Keratinocyte (primary cell): ENCODE measurements around the gene BANK1. TPM values are rescaled to one million over a fixed set of nuclear protein-coding genes. Genes with fewer than 3 reads are reported as not detected.

Experiments used
- DNase-seq: peaks from one replicate; pipeline ENCODE4 v3.0.0-alpha.2; 2011; ENCODE audit warnings: low read depth, missing footprints, low spot score
- FAIRE-seq: peaks from 2 replicates; lab custom pipeline; 2011; peaks lifted over from hg19 to GRCh38; lab: Jason Lieb, UNC
- H2AFZ ChIP-seq: 2 replicates; pipeline ENCODE4 v1.6.0; 2012; ENCODE audit warnings: low read length, control low read depth, inconsistent platforms; ENCODE audit not compliant: control insufficient read depth
- H3K27ac ChIP-seq: 2 replicates; pipeline ENCODE4 v1.5.1; 2011; ENCODE audit warnings: low read length; ENCODE audit not compliant: control insufficient read depth, insufficient read depth
- H3K27me3 ChIP-seq: 3 replicates; pipeline ENCODE4 v1.6.0; 2011; ENCODE audit warnings: low read length; ENCODE audit not compliant: control insufficient read depth, insufficient read depth; ENCODE audit errors: extremely low read depth
- H3K36me3 ChIP-seq, 2 experiments: 2 replicates in 1 of 2; 3 replicates in 1 of 2; pipeline ENCODE4 v1.5.1; 2011; ENCODE audit warnings: low read length in 2 of 2, mild to moderate bottlenecking in 1 of 2; ENCODE audit not compliant: control insufficient read depth in 2 of 2, insufficient read depth in 2 of 2; ENCODE audit errors: extremely low read depth in 1 of 2
- H3K4me1 ChIP-seq: 3 replicates; pipeline ENCODE4 v1.5.1; 2011; ENCODE audit warnings: low read length; ENCODE audit not compliant: control insufficient read depth, insufficient read depth; ENCODE audit errors: extremely low read depth
- H3K4me2 ChIP-seq: 3 replicates; pipeline ENCODE4 v1.6.0; 2011; ENCODE audit warnings: low read depth, low read length; ENCODE audit not compliant: control insufficient read depth, insufficient read depth; ENCODE audit errors: extremely low read depth
- H3K4me3 ChIP-seq, 3 experiments: fragments of 200-600 bp in 1 of 3; sonication (generic) in 1 of 3; 2 replicates in 2 of 3; 3 replicates in 1 of 3; pipeline ENCODE4 v1.5.1; 2011 to 2016; ENCODE audit warnings: low read length in 3 of 3, mild to moderate bottlenecking in 3 of 3, control low read depth in 2 of 3, inconsistent platforms in 1 of 3, low read depth in 1 of 3, mixed read lengths in 1 of 3, mixed run types in 1 of 3, moderate library complexity in 1 of 3; ENCODE audit not compliant: control insufficient read depth in 2 of 3, insufficient read depth in 2 of 3; ENCODE audit errors: extremely low read depth in 1 of 3
- H3K79me2 ChIP-seq: 2 replicates; pipeline ENCODE4 v1.6.0; 2012; ENCODE audit warnings: low read length; ENCODE audit not compliant: control insufficient read depth, insufficient read depth
- H3K9ac ChIP-seq: 3 replicates; pipeline ENCODE4 v1.6.0; 2011; ENCODE audit warnings: low read length; ENCODE audit not compliant: control insufficient read depth, insufficient read depth; ENCODE audit errors: extremely low read depth
- H3K9me1 ChIP-seq: 3 replicates; pipeline ENCODE4 v1.6.0; 2011; ENCODE audit warnings: low read length; ENCODE audit not compliant: control insufficient read depth, insufficient read depth; ENCODE audit errors: extremely low read depth
- H3K9me3 ChIP-seq: 2 replicates; pipeline ENCODE4 v1.5.1; 2012; ENCODE audit warnings: low read depth, low read length; ENCODE audit not compliant: control insufficient read depth
- H4K20me1 ChIP-seq: 3 replicates; pipeline ENCODE4 v1.6.0; 2011; ENCODE audit warnings: low read length; ENCODE audit not compliant: control insufficient read depth, insufficient read depth; ENCODE audit errors: extremely low read depth
- CTCF ChIP-seq, 3 experiments: IDR thresholded peaks in 1 of 3; conservative IDR thresholded peaks in 1 of 3; optimal IDR thresholded peaks in 1 of 3; 2 replicates in 2 of 3; 3 replicates in 1 of 3; pipeline versions ENCODE3 to v1.5.1; 2011; ENCODE audit warnings: low read length in 3 of 3, mild to moderate bottlenecking in 3 of 3, moderate library complexity in 2 of 3, control low read depth in 1 of 3, inconsistent platforms in 1 of 3; ENCODE audit not compliant: insufficient read depth in 2 of 3; ENCODE audit errors: extremely low read depth in 1 of 3
- EZH2 ChIP-seq: IDR thresholded peaks from one replicate; pipeline ENCODE4 v1.6.1; 2012; ENCODE audit warnings: inconsistent platforms, mild to moderate bottlenecking, low read length, moderate library complexity
- dilution Hi-C: fragments of 300-500 bp; cut with MboI; formaldehyde crosslinking; loops from one replicate; pipeline ENCODE4 v1.7.0; 2020; ENCODE audit warnings: low sequenced_read_pairs; ENCODE audit not compliant: extremely low pct_ligation_motif_present
- polyA plus RNA-seq, 5 experiments: library from polyadenylated mRNA; depleted of rRNA in 3 of 5; stranded (reverse) in 3 of 5; stranded (forward) in 1 of 5; unstranded in 1 of 5; fragments of >200 nt; gene quantifications; 1 replicate in 1 of 5; 2 replicates in 3 of 5; 3 replicates in 1 of 5; pipeline versions ENCODE4 v1.2.1 to v1.2.3, GENCODE V29; 2011 to 2012; ENCODE audit warnings: missing spikeins in 2 of 5, low read depth in 1 of 5, low replicate concordance in 1 of 5

The BANK1 gene
- polyA plus RNA-seq, 1 donor (not counting 4 experiments of a cell fraction or from before 2014, with no cell fraction given): 0.25 TPM

- H3K9me3 ChIP-seq: no peaks in the 10 kb centered on the region
- FAIRE-seq (no peak), DNase-seq (no peak)
- H3K36me3 ChIP-seq: no peaks in the 10 kb centered on the region
- dilution Hi-C loops: no loop called here
- H3K9me1 ChIP-seq: no peaks in the 10 kb centered on the region
- no peak overlapping the region for H3K27ac ChIP-seq
- no peak overlapping the region for H3K4me3 ChIP-seq
- no peaks in the 10 kb centered on the region for H3K4me1 ChIP-seq
- H3K79me2 ChIP-seq: no peaks in the 10 kb centered on the region
- no peak for TF ChIP-seq CTCF (optimal IDR thresholded peaks at IDR 0.05 in 1 of 3, IDR thresholded peaks at IDR 0.05 in 1 of 3, conservative IDR thresholded peaks at IDR 0.05 in 1 of 3; ENCODE audit: extremely low read depth in 1 of 3, insufficient read depth in 2 of 3, low read length in 3 of 3)
- TF ChIP-seq EZH2: no peak
- H3K27me3 ChIP-seq: no peaks in the 10 kb centered on the region
- no peak overlapping the region for H2AFZ ChIP-seq
- no peak overlapping the region for H3K9ac ChIP-seq
- H4K20me1 ChIP-seq: no peaks in the 10 kb centered on the region
- H3K4me2 ChIP-seq: no peak overlapping the region
Measured at GRCh38 chr4:101944649-101945048, 154.1 kb downstream of the BANK1 start.

GRCh38 chr4:101948055-101948454, 157.5 kb downstream of the BANK1 start:
- H3K9me3 ChIP-seq: no peaks in the 10 kb centered on the region
- TF ChIP-seq EZH2 (no peak), CTCF (optimal IDR thresholded peaks at IDR 0.05 in 1 of 3, IDR thresholded peaks at IDR 0.05 in 1 of 3, conservative IDR thresholded peaks at IDR 0.05 in 1 of 3; ENCODE audit: extremely low read depth in 1 of 3, insufficient read depth in 2 of 3, low read length in 3 of 3) (no peak)
- H3K79me2 ChIP-seq: no peaks in the 10 kb centered on the region
- dilution Hi-C loops: no loop called here
- FAIRE-seq (no peak), DNase-seq (no peak)
- H3K27me3 ChIP-seq: no peaks in the 10 kb centered on the region
- H3K36me3 ChIP-seq: no peaks in the 10 kb centered on the region
- H3K4me3 ChIP-seq: no peak overlapping the region
- H3K4me2 ChIP-seq: no peak overlapping the region
- H3K27ac ChIP-seq: no peak overlapping the region
- no peak overlapping the region for H2AFZ ChIP-seq
- H4K20me1 ChIP-seq: no peaks in the 10 kb centered on the region
- no peak overlapping the region for H3K9ac ChIP-seq
- no peaks in the 10 kb centered on the region for H3K9me1 ChIP-seq
- no peaks in the 10 kb centered on the region for H3K4me1 ChIP-seq
